SK-N-SH treated with all-trans-retinoic acid at 6 μM for 48 hours (cell line): ENCODE measurements around the gene GIN1.

Experiments used
- ISL1 ChIP-seq: fragments of 250-450 bp; sonication (Bioruptor Pico); IDR thresholded peaks from 2 replicates; pipeline ENCODE4 v2.1.2; 2022; ENCODE audit warnings: mild to moderate bottlenecking, moderate library complexity
- TCF4 ChIP-seq: fragments of 250-450 bp; sonication (Bioruptor Pico); IDR thresholded peaks from 2 replicates; pipeline ENCODE4 v1.8.0; 2021; ENCODE audit warnings: mild to moderate bottlenecking, moderate library complexity, borderline replicate concordance
- ZC3H10 ChIP-seq: fragments of 250-450 bp; sonication (Bioruptor Pico); IDR thresholded peaks from 2 replicates; pipeline ENCODE4 v1.5.1; 2021; ENCODE audit warnings: mild to moderate bottlenecking, moderate library complexity
- ZFP30 ChIP-seq: fragments of 450-650 bp; formaldehyde crosslinking; IDR thresholded peaks from 2 replicates; pipeline ENCODE4 v1.5.0; 2022; ENCODE audit warnings: mild to moderate bottlenecking, moderate library complexity
- ZNF70 ChIP-seq: fragments of 450-650 bp; formaldehyde crosslinking; IDR thresholded peaks from 2 replicates; pipeline ENCODE4 v1.5.0; 2020; ENCODE audit warnings: mild to moderate bottlenecking, moderate library complexity
- ZNF8 ChIP-seq: fragments of 450-650 bp; formaldehyde crosslinking; IDR thresholded peaks from 2 replicates; pipeline ENCODE4 v1.5.0; 2020; ENCODE audit warnings: mild to moderate bottlenecking, moderate library complexity
- TF ChIP-seq, protein P1 (sequence below): fragments of 250-450 bp; sonication (Bioruptor Pico); IDR thresholded peaks from 2 replicates; pipeline ENCODE4 v1.8.0; 2020; ENCODE audit warnings: mild to moderate bottlenecking, moderate library complexity, borderline replicate concordance
- TF ChIP-seq, protein P2 (sequence below): fragments of 250-450 bp; sonication (Bioruptor Pico); IDR thresholded peaks from 2 replicates; pipeline ENCODE4 v1.5.1; 2021; ENCODE audit warnings: mild to moderate bottlenecking, moderate library complexity
- TF ChIP-seq, protein P3 (sequence below): fragments of 250-450 bp; sonication (Bioruptor Pico); IDR thresholded peaks from 2 replicates; pipeline ENCODE4 v1.5.0; 2020; ENCODE audit warnings: mild to moderate bottlenecking, moderate library complexity
- TF ChIP-seq, protein P4 (sequence below): fragments of 250-450 bp; sonication (Bioruptor Pico); IDR thresholded peaks from 2 replicates; pipeline ENCODE4 v1.8.0; 2021; ENCODE audit warnings: low read depth, mild to moderate bottlenecking, moderate library complexity, borderline replicate concordance

DNA sequence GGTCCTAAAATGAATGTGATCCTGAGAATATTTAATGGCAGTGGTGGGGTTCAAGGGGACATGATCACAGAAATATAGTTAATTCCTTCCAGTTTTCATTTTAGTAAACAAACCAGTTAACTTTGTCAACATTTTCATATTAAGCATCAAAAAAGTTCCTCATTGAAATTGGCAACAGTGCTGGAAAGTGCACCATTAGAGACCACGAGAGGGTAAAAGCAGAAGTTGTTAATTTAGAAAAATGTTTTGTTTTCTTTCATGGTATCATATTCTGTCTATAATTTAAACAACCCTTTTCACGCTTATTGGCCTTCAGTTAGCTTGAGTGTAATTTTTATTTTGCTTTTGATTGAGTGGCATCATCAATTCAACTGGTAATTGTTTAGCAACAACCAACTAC is 11.9 kb downstream of the GIN1 start:
- no peak for TF ChIP-seq ZNF8 (CRISPR knock-in tag)
- no peak for TF ChIP-seq ZFP30
- TF ChIP-seq, protein P1, sequence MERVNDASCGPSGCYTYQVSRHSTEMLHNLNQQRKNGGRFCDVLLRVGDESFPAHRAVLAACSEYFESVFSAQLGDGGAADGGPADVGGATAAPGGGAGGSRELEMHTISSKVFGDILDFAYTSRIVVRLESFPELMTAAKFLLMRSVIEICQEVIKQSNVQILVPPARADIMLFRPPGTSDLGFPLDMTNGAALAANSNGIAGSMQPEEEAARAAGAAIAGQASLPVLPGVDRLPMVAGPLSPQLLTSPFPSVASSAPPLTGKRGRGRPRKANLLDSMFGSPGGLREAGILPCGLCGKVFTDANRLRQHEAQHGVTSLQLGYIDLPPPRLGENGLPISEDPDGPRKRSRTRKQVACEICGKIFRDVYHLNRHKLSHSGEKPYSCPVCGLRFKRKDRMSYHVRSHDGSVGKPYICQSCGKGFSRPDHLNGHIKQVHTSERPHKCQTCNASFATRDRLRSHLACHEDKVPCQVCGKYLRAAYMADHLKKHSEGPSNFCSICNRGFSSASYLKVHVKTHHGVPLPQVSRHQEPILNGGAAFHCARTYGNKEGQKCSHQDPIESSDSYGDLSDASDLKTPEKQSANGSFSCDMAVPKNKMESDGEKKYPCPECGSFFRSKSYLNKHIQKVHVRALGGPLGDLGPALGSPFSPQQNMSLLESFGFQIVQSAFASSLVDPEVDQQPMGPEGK: no peak
- TF ChIP-seq, protein P2, sequence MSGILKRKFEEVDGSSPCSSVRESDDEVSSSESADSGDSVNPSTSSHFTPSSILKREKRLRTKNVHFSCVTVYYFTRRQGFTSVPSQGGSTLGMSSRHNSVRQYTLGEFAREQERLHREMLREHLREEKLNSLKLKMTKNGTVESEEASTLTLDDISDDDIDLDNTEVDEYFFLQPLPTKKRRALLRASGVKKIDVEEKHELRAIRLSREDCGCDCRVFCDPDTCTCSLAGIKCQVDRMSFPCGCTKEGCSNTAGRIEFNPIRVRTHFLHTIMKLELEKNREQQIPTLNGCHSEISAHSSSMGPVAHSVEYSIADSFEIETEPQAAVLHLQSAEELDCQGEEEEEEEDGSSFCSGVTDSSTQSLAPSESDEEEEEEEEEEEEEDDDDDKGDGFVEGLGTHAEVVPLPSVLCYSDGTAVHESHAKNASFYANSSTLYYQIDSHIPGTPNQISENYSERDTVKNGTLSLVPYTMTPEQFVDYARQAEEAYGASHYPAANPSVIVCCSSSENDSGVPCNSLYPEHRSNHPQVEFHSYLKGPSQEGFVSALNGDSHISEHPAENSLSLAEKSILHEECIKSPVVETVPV (CRISPR knock-in tag): no peak
- no peak for TF ChIP-seq ISL1 (CRISPR knock-in tag)
- no peak for TF ChIP-seq ZC3H10 (CRISPR knock-in tag)
- TF ChIP-seq ZNF70: no peak
- TF ChIP-seq, protein P3, sequence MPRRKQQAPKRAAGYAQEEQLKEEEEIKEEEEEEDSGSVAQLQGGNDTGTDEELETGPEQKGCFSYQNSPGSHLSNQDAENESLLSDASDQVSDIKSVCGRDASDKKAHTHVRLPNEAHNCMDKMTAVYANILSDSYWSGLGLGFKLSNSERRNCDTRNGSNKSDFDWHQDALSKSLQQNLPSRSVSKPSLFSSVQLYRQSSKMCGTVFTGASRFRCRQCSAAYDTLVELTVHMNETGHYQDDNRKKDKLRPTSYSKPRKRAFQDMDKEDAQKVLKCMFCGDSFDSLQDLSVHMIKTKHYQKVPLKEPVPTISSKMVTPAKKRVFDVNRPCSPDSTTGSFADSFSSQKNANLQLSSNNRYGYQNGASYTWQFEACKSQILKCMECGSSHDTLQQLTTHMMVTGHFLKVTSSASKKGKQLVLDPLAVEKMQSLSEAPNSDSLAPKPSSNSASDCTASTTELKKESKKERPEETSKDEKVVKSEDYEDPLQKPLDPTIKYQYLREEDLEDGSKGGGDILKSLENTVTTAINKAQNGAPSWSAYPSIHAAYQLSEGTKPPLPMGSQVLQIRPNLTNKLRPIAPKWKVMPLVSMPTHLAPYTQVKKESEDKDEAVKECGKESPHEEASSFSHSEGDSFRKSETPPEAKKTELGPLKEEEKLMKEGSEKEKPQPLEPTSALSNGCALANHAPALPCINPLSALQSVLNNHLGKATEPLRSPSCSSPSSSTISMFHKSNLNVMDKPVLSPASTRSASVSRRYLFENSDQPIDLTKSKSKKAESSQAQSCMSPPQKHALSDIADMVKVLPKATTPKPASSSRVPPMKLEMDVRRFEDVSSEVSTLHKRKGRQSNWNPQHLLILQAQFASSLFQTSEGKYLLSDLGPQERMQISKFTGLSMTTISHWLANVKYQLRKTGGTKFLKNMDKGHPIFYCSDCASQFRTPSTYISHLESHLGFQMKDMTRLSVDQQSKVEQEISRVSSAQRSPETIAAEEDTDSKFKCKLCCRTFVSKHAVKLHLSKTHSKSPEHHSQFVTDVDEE (CRISPR knock-in tag): no peak
- no peak for TF ChIP-seq TCF4 (CRISPR knock-in tag)
- TF ChIP-seq, protein P4, sequence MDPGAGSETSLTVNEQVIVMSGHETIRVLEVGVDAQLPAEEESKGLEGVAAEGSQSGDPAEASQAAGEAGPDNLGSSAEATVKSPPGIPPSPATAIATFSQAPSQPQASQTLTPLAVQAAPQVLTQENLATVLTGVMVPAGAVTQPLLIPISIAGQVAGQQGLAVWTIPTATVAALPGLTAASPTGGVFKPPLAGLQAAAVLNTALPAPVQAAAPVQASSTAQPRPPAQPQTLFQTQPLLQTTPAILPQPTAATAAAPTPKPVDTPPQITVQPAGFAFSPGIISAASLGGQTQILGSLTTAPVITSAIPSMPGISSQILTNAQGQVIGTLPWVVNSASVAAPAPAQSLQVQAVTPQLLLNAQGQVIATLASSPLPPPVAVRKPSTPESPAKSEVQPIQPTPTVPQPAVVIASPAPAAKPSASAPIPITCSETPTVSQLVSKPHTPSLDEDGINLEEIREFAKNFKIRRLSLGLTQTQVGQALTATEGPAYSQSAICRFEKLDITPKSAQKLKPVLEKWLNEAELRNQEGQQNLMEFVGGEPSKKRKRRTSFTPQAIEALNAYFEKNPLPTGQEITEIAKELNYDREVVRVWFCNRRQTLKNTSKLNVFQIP (CRISPR knock-in tag): no peak
